KMS-11 (cell line): ENCODE results near the gene KCP.

Experiments used
- H2AFZ ChIP-seq: fragments of 200-600 bp; sonication (generic); 2 replicates; pipeline ENCODE4 v1.6.1; 2016; ENCODE audit warnings: antibody characterized with exemption, mixed run types, low read depth
- H3K27ac ChIP-seq: fragments of 200-600 bp; sonication (generic); 2 replicates; pipeline ENCODE4 v1.6.1; 2016; ENCODE audit warnings: mild to moderate bottlenecking, mixed run types
- H3K27me3 ChIP-seq: fragments of 200-600 bp; sonication (generic); 2 replicates; pipeline ENCODE4 v1.6.1; 2017; ENCODE audit warnings: mild to moderate bottlenecking, low read depth, mixed run types, moderate library complexity; ENCODE audit not compliant: insufficient read depth
- H3K36me3 ChIP-seq: fragments of 200-600 bp; sonication (generic); 2 replicates; pipeline ENCODE4 v1.6.1; 2017; ENCODE audit warnings: mild to moderate bottlenecking, mixed run types; ENCODE audit not compliant: insufficient read depth
- H3K4me1 ChIP-seq: fragments of 200-600 bp; sonication (generic); 2 replicates; pipeline ENCODE4 v1.6.1; 2016; ENCODE audit warnings: mild to moderate bottlenecking, low read depth, mixed run types; ENCODE audit not compliant: poor library complexity, severe bottlenecking
- H3K4me2 ChIP-seq: fragments of 200-600 bp; sonication (generic); 2 replicates; pipeline ENCODE4 v1.7.0; 2016; ENCODE audit warnings: mild to moderate bottlenecking, mixed run types
- H3K4me3 ChIP-seq: fragments of 200-600 bp; sonication (generic); IDR thresholded peaks from 2 replicates; pipeline ENCODE4 v1.6.1; 2017; ENCODE audit warnings: low read depth, low read length, mixed read lengths; ENCODE audit not compliant: insufficient read depth
- H3K79me2 ChIP-seq: fragments of 200-600 bp; sonication (generic); 2 replicates; pipeline ENCODE4 v1.6.1; 2016; ENCODE audit warnings: low read depth, mixed run types; ENCODE audit not compliant: insufficient read depth
- H3K9ac ChIP-seq: fragments of 200-600 bp; sonication (generic); 2 replicates; pipeline ENCODE4 v1.6.1; 2016; ENCODE audit warnings: mild to moderate bottlenecking, mixed run types
- H4K20me1 ChIP-seq: fragments of 200-600 bp; sonication (generic); 2 replicates; pipeline ENCODE4 v1.6.1; 2016; ENCODE audit warnings: mild to moderate bottlenecking, mixed run types; ENCODE audit not compliant: insufficient read depth
- CTCF ChIP-seq: fragments of 200-600 bp; sonication (generic); conservative IDR thresholded peaks from 2 replicates; pipeline ENCODE4 v1.6.1; 2017; ENCODE audit warnings: low read depth, mild to moderate bottlenecking, antibody characterized with exemption, low read length, moderate library complexity, mixed read lengths

Gene KCP

GRCh38 chr7:128837521-128837921 lies 73.0 kb downstream of the KCP start:
- no peak overlapping the region for H3K27ac ChIP-seq
- H3K27me3 ChIP-seq, result peaks cover 15% of the 10 kb centered on the region; the same call in 1 of the 2 replicates
- no peak overlapping the region for H3K9ac ChIP-seq
- TF ChIP-seq CTCF, result no peak
- H4K20me1 ChIP-seq, result no peaks in the 10 kb centered on the region
- H3K4me1 ChIP-seq, result peaks cover 7% of the 10 kb centered on the region
- H2AFZ ChIP-seq, result no peak overlapping the region
- no peak overlapping the region for H3K4me3 ChIP-seq
- H3K36me3 ChIP-seq, result no peaks in the 10 kb centered on the region
- no peaks in the 10 kb centered on the region for H3K79me2 ChIP-seq
- H3K4me2 ChIP-seq, result no peak overlapping the region

GRCh38 chr7:128836729-128837348 lies 73.7 kb downstream of the KCP start:
- no peak overlapping the region for H3K4me3 ChIP-seq
- H3K79me2 ChIP-seq, result no peaks in the 10 kb centered on the region
- H3K27me3 ChIP-seq, result peaks cover 18% of the 10 kb centered on the region; the same call in 1 of the 2 replicates
- H3K4me2 ChIP-seq, result no peak overlapping the region
- no peak overlapping the region for H3K9ac ChIP-seq
- no peak overlapping the region for H3K27ac ChIP-seq
- H3K36me3 ChIP-seq, result no peaks in the 10 kb centered on the region
- H3K4me1 ChIP-seq, result peaks cover 2% of the 10 kb centered on the region
- no peak for TF ChIP-seq CTCF
- no peak overlapping the region for H2AFZ ChIP-seq
- no peaks in the 10 kb centered on the region for H4K20me1 ChIP-seq

- no peak overlapping the region for H3K27ac ChIP-seq
- H3K79me2 ChIP-seq, result no peaks in the 10 kb centered on the region
- no peak for TF ChIP-seq CTCF
- H3K4me1 ChIP-seq, result no peaks in the 10 kb centered on the region
- no peak overlapping the region for H2AFZ ChIP-seq
- no peak overlapping the region for H3K4me2 ChIP-seq
- no peak overlapping the region for H3K9ac ChIP-seq
- H3K4me3 ChIP-seq, result no peak overlapping the region
- no peaks in the 10 kb centered on the region for H3K36me3 ChIP-seq
- peaks cover 23% of the 10 kb centered on the region for H3K27me3 ChIP-seq
- H4K20me1 ChIP-seq, result no peaks in the 10 kb centered on the region
Observed at GRCh38 chr7:128835790-128836641, 74.5 kb downstream of the KCP start.

GRCh38 chr7:128835231-128835751 lies 75.2 kb downstream of the KCP start:
- Histone ChIP-seq H3K36me3 (no peaks in the 10 kb centered on the region), H3K79me2 (no peaks in the 10 kb centered on the region), H3K27me3 (peaks cover 28% of the 10 kb centered on the region), H3K4me1 (no peaks in the 10 kb centered on the region), H2AFZ (no peak overlapping the region), H3K4me2 (no peak overlapping the region), H3K9ac (no peak overlapping the region), H4K20me1 (no peaks in the 10 kb centered on the region), H3K4me3 (no peak overlapping the region), H3K27ac (no peak overlapping the region)
- no peak for TF ChIP-seq CTCF
